H1 (cell line): ENCODE results near the gene SLC9C1. TPM values are rescaled to one million over a fixed set of nuclear protein-coding genes. Genes with fewer than 3 reads are reported as not detected.

ENCODE experiments used
- CTCF ChIA-PET: fragments of 300-600 bp; sonication (Branson Sonifier 250); formaldehyde crosslinking; loops from one replicate; lab custom pipeline; 2021; ENCODE audit not compliant: partially characterized antibody; lab: Charles Lee
- POLR2A ChIA-PET: fragments of 300-600 bp; sonication (Branson Sonifier 250); formaldehyde crosslinking; loops from one replicate; lab custom pipeline; 2021; ENCODE audit warnings: inconsistent platforms; ENCODE audit not compliant: partially characterized antibody; lab: Charles Lee
- DNase-seq, 2 experiments: peaks; one replicate each; pipeline versions ENCODE4 v3.0.0 to v3.0.0-alpha.2; 2010 to 2022; ENCODE audit warnings: low spot score in 2 of 2, low read depth in 1 of 2, mixed read lengths in 1 of 2
- FAIRE-seq: peaks from 2 replicates; lab custom pipeline; 2011; peaks lifted over from hg19 to GRCh38; lab: Jason Lieb, UNC
- H2AFZ ChIP-seq: 2 replicates; pipeline ENCODE4 v1.8.1; 2012; ENCODE audit warnings: low read length, inconsistent platforms
- H2AK5ac ChIP-seq: 2 replicates; pipeline ENCODE4 v1.6.1; 2013; ENCODE audit warnings: low read depth, low read length
- H2BK120ac ChIP-seq: replicated peaks from 2 replicates; pipeline ENCODE3; 2013; ENCODE audit warnings: low read depth, low read length, inconsistent platforms
- H2BK12ac ChIP-seq: 2 replicates; pipeline ENCODE4 v1.6.1; 2013; ENCODE audit warnings: low read depth, low read length
- H2BK15ac ChIP-seq: 2 replicates; pipeline ENCODE4 v1.6.1; 2013; ENCODE audit warnings: low read length
- H2BK20ac ChIP-seq: 2 replicates; pipeline ENCODE4 v1.6.1; 2013; ENCODE audit warnings: low read length
- H2BK5ac ChIP-seq: 2 replicates; pipeline ENCODE4 v1.6.1; 2013; ENCODE audit warnings: low read depth, low read length
- H3K14ac ChIP-seq: 2 replicates; pipeline ENCODE4 v1.6.1; 2013; ENCODE audit warnings: inconsistent platforms; ENCODE audit not compliant: insufficient read length
- H3K18ac ChIP-seq: 2 replicates; pipeline ENCODE4 v1.6.1; 2013; ENCODE audit warnings: low read length; ENCODE audit errors: extremely low read depth
- H3K23ac ChIP-seq: 2 replicates; pipeline ENCODE4 v1.6.1; 2013; ENCODE audit warnings: inconsistent platforms; ENCODE audit not compliant: insufficient read length
- H3K23me2 ChIP-seq: 2 replicates; pipeline ENCODE4 v1.6.1; 2013; ENCODE audit warnings: low read depth, low read length
- H3K27ac ChIP-seq: 2 replicates; pipeline ENCODE4 v1.6.1; 2011; ENCODE audit warnings: low read depth, low read length, inconsistent platforms
- H3K27me3 ChIP-seq, 4 experiments: replicated peaks in 1 of 4; 1 replicate in 1 of 4; 2 replicates in 3 of 4; pipeline versions ENCODE4 v1.6.1 to v1.8.1; 2011 to 2013; ENCODE audit warnings: low read length in 3 of 4, mild to moderate bottlenecking in 3 of 4, inconsistent platforms in 2 of 4, mixed read lengths in 2 of 4, moderate library complexity in 1 of 4; ENCODE audit not compliant: control insufficient read depth in 3 of 4, insufficient read depth in 3 of 4; ENCODE audit errors: extremely low read depth in 1 of 4
- H3K36me3 ChIP-seq, 4 experiments: 2 replicates each; pipeline versions ENCODE4 v1.6.1 to v1.8.1; 2011 to 2013; ENCODE audit warnings: mild to moderate bottlenecking in 4 of 4, low read length in 3 of 4, moderate library complexity in 2 of 4, control low read depth in 1 of 4, inconsistent platforms in 1 of 4; ENCODE audit not compliant: insufficient read depth in 4 of 4, control insufficient read depth in 2 of 4
- H3K4ac ChIP-seq: replicated peaks from 2 replicates; pipeline ENCODE3; 2013; ENCODE audit warnings: low read length, low read depth, mixed read lengths, inconsistent platforms; ENCODE audit not compliant: insufficient read length
- H3K4me1 ChIP-seq, 4 experiments: replicated peaks in 1 of 4; 1 replicate in 1 of 4; 2 replicates in 3 of 4; pipeline versions ENCODE4 v1.6.1 to v1.8.1; 2011 to 2013; ENCODE audit warnings: low read length in 3 of 4, inconsistent platforms in 2 of 4, mixed read lengths in 1 of 4; ENCODE audit not compliant: insufficient read depth in 4 of 4, control insufficient read depth in 3 of 4
- H3K4me2 ChIP-seq, 2 experiments: 2 replicates each; pipeline versions ENCODE4 v1.6.1 to v1.8.1; 2011 to 2013; ENCODE audit warnings: low read depth in 2 of 2, low read length in 2 of 2, control low read depth in 1 of 2, inconsistent platforms in 1 of 2, mild to moderate bottlenecking in 1 of 2; ENCODE audit not compliant: insufficient read depth in 1 of 2
- H3K4me3 ChIP-seq, 4 experiments: fragments of 200-600, 300-600 bp in 1 of 4; sonication (generic), shearing (Covaris generic), sonication (Bioruptor Twin) in 1 of 4; 2 replicates each; pipeline versions ENCODE4 v1.5.1 to v1.8.1; 2011 to 2016; ENCODE audit warnings: low read length in 4 of 4, low read depth in 3 of 4, control low read depth in 2 of 4, inconsistent platforms in 2 of 4, mild to moderate bottlenecking in 2 of 4, mixed read lengths in 1 of 4, moderate library complexity in 1 of 4; ENCODE audit not compliant: insufficient read depth in 2 of 4; ENCODE audit errors: extremely low read depth in 1 of 4
- H3K56ac ChIP-seq: replicated peaks from 2 replicates; pipeline ENCODE3; 2013; ENCODE audit warnings: low read depth, mild to moderate bottlenecking, mixed read lengths, low read length, inconsistent platforms; ENCODE audit not compliant: insufficient read length
- H3K79me1 ChIP-seq: 2 replicates; pipeline ENCODE4 v1.6.1; 2013; ENCODE audit warnings: low read depth, low read length, control low read depth
- H3K79me2 ChIP-seq, 2 experiments: 2 replicates each; pipeline versions ENCODE4 v1.6.1 to v1.8.1; 2012 to 2013; ENCODE audit warnings: low read length in 2 of 2, mild to moderate bottlenecking in 2 of 2, inconsistent platforms in 1 of 2; ENCODE audit not compliant: insufficient read depth in 2 of 2, control insufficient read depth in 1 of 2
- H3K9ac ChIP-seq, 4 experiments: replicated peaks in 1 of 4; 1 replicate in 1 of 4; 2 replicates in 3 of 4; pipeline versions ENCODE4 v1.6.1 to v1.8.1; 2011 to 2013; ENCODE audit warnings: low read depth in 3 of 4, low read length in 3 of 4, control low read depth in 2 of 4, mild to moderate bottlenecking in 2 of 4, moderate library complexity in 2 of 4, inconsistent platforms in 1 of 4; ENCODE audit errors: extremely low read depth in 1 of 4
- H3K9me3 ChIP-seq, 2 experiments: 2 replicates each; pipeline versions ENCODE4 v1.6.1 to v1.8.1; 2012 to 2013; ENCODE audit warnings: mild to moderate bottlenecking in 2 of 2, moderate library complexity in 2 of 2, control low read depth in 1 of 2, inconsistent platforms in 1 of 2, low read depth in 1 of 2, low read length in 1 of 2, mixed read lengths in 1 of 2; ENCODE audit not compliant: insufficient read depth in 2 of 2
- H4K20me1 ChIP-seq, 2 experiments: replicated peaks in 1 of 2; 2 replicates each; pipeline versions ENCODE3 to v1.8.1; 2011 to 2013; ENCODE audit warnings: inconsistent platforms in 2 of 2, low read length in 2 of 2, mild to moderate bottlenecking in 1 of 2; ENCODE audit not compliant: insufficient read depth in 2 of 2, control insufficient read depth in 1 of 2
- H4K5ac ChIP-seq: 2 replicates; pipeline ENCODE4 v1.6.1; 2013; ENCODE audit warnings: low read length, low read depth, mixed read lengths, inconsistent platforms; ENCODE audit not compliant: insufficient read length
- H4K8ac ChIP-seq: 2 replicates; pipeline ENCODE4 v1.8.0; 2013; ENCODE audit warnings: mild to moderate bottlenecking, moderate library complexity, low read length, inconsistent platforms; ENCODE audit not compliant: insufficient read depth; ENCODE audit errors: extremely low read depth
- H4K91ac ChIP-seq: replicated peaks from 2 replicates; pipeline ENCODE3; 2013; ENCODE audit warnings: low read length, mixed read lengths, inconsistent platforms; ENCODE audit not compliant: insufficient read length
- PHF8 ChIP-seq: fragments of 200-600 bp; sonication (generic); conservative IDR thresholded peaks from 2 replicates; pipeline ENCODE4 v1.7.1; 2012; ENCODE audit warnings: low read depth, mild to moderate bottlenecking, inconsistent platforms, low read length, moderate library complexity
- POLR2A ChIP-seq, 2 experiments: IDR thresholded peaks; 1 replicate in 1 of 2; 2 replicates in 1 of 2; pipeline ENCODE4 v1.6.1; 2011; ENCODE audit warnings: low read depth in 2 of 2, low read length in 2 of 2, mild to moderate bottlenecking in 2 of 2; ENCODE audit errors: control extremely low read depth in 1 of 2
- POU5F1 ChIP-seq: IDR thresholded peaks from 2 replicates; pipeline ENCODE4 v1.6.1; 2011; ENCODE audit warnings: low read depth, mild to moderate bottlenecking, low read length, moderate library complexity
- RNF2 ChIP-seq: fragments of 200-900, 300-1000 bp; sonication (generic); IDR thresholded peaks from 2 replicates; pipeline ENCODE4 v1.7.1; 2016; ENCODE audit warnings: borderline replicate concordance, low read depth, mild to moderate bottlenecking, antibody characterized with exemption, low read length; ENCODE audit not compliant: poor library complexity, severe bottlenecking; ENCODE audit errors: missing control alignments
- SP4 ChIP-seq: IDR thresholded peaks from 2 replicates; pipeline ENCODE4 v1.6.1; 2012; ENCODE audit warnings: low read length, inconsistent platforms
- TAF1 ChIP-seq: IDR thresholded peaks from 2 replicates; pipeline ENCODE4 v1.6.1; 2011; ENCODE audit warnings: mild to moderate bottlenecking, low read depth, low read length
- TCF12 ChIP-seq: IDR thresholded peaks from 2 replicates; pipeline ENCODE4 v1.6.1; 2011; ENCODE audit warnings: low read depth, mild to moderate bottlenecking, low read length
- YY1 ChIP-seq: IDR thresholded peaks from 2 replicates; pipeline ENCODE4 v1.6.1; 2011; ENCODE audit warnings: low read depth, mild to moderate bottlenecking, low read length
- WGBS, 2 experiments: shearing (Covaris generic) in 1 of 2; methylation state at CpG; one replicate each; pipeline versions ENCODE4 v1.1.6 to v1.1.7; 2013 to 2015; ENCODE audit warnings: low lambda C conversion rate in 2 of 2, mixed read lengths in 2 of 2, inconsistent platforms in 1 of 2, low coverage in 1 of 2, missing lambda C conversion rate in 1 of 2; ENCODE audit not compliant: insufficient replicate concordance in 2 of 2, insufficient coverage in 1 of 2, insufficient read length in 1 of 2; ENCODE audit errors: extremely low coverage in 1 of 2, missing lambda C conversion rate in 1 of 2; 5-methylcytosine and 5-hydroxymethylcytosine counted together
- polyA plus RNA-seq, 7 experiments: library from polyadenylated mRNA; depleted of rRNA in 3 of 7; stranded (reverse) in 5 of 7; unstranded in 2 of 7; fragments of >200 nt in 5 of 7; fragments of 200-250 nt in 2 of 7; gene quantifications; 1 replicate in 5 of 7; 2 replicates in 1 of 7; 4 replicates in 1 of 7; pipeline versions ENCODE4 v1.2.1 to v1.2.3, GENCODE V29; 2011 to 2013; ENCODE audit warnings: missing spikeins in 2 of 7, mixed read lengths in 2 of 7
- total RNA-seq: library from RNA; stranded (reverse); fragmentation: NEBNext Ultra II Directional; extraction: Animal tissue kit (Norgen Biotek cat#: 25700); gene quantifications from 2 replicates; pipeline ENCODE4 v1.2.1, GENCODE V29; 2021
- TF ChIP-seq, protein P1 (sequence below): IDR thresholded peaks from 2 replicates; pipeline ENCODE4 v1.6.1; 2012; ENCODE audit warnings: inconsistent platforms

The SLC9C1 gene
- total and polyA plus RNA-seq, 2 of the 8 experiments (the other 6 are each of a cell fraction or from before 2014, with no cell fraction given) = 0.15 to 0.24 TPM

GRCh38 chr3:112333381-112334317, 39.6 kb upstream of the SLC9C1 start:
- peak overlapping the region; percentile 97 for H4K91ac ChIP-seq
- H3K18ac ChIP-seq = peak overlapping the region; percentile 93
- peak overlapping the region; percentile 86 for H3K4me2 ChIP-seq
- FAIRE-seq (peak; percentile 90), DNase-seq (peak in 1 of 2 experiments; percentile 81)
- no peaks in the 10 kb centered on the region for H3K27me3 ChIP-seq
- no peak overlapping the region; the same call in 1 of the 2 replicates for H2BK20ac ChIP-seq
- peak overlapping the region; percentile 20 for H3K14ac ChIP-seq
- peak overlapping the region; percentile 91 for H2BK5ac ChIP-seq
- H3K4ac ChIP-seq = peak overlapping the region; percentile 92
- H2AFZ ChIP-seq = no peak overlapping the region
- peaks cover 11% of the 10 kb centered on the region for H3K79me1 ChIP-seq
- H2BK120ac ChIP-seq = peak overlapping the region; percentile 92
- H3K4me1 ChIP-seq = peaks cover 2 to 22% (median 12%) of the 10 kb centered on the region in 4 experiments; a peak in 6 of 7 replicates
- no peaks in the 10 kb centered on the region for H4K20me1 ChIP-seq
- peak overlapping the region; percentile 95 for H3K56ac ChIP-seq
- H4K5ac ChIP-seq = peak overlapping the region; percentile 98
- H3K9ac ChIP-seq = peak overlapping the region; percentile 81 to 88 (median 84)
- H3K23ac ChIP-seq = no peak overlapping the region
- no peak overlapping the region for H2AK5ac ChIP-seq
- no peaks in the 10 kb centered on the region for H3K9me3 ChIP-seq
- peaks cover 0 to 16% (median 8%) of the 10 kb centered on the region in 4 experiments; a peak in 4 of 8 replicates for H3K36me3 ChIP-seq
- 0 out of 2 replicates have a peak overlapping the region, but pooled peaks have one; percentile 5 for H2BK15ac ChIP-seq
- H4K8ac ChIP-seq = peak overlapping the region; percentile 88
- POLR2A ChIA-PET = interaction anchor here (0.6 to 3.0 kb wide), 26 partner anchors 9 to 228 kb away, joined by 3 to 29 read pairs (median 4); partner anchors contain the start of genes ATG3, SLC35A5 and SLC9C1
- H3K23me2 ChIP-seq = peaks cover 7% of the 10 kb centered on the region; the same call in 1 of the 2 replicates
- 2% methylated on average over 23 of the region's 23 CpGs; no CpG with 5 or more reads in 1 of the 2 experiments for WGBS, 2 experiments
- no peak overlapping the region for H2BK12ac ChIP-seq
- CTCF ChIA-PET = interaction anchor here (0.8 to 5.9 kb wide), 25 partner anchors 9 to 222 kb away, joined by 3 to 31 read pairs (median 4); partner anchors contain the start of gene SLC9C1
- peaks cover 22 to 61% of the 10 kb centered on the region in 2 experiments for H3K79me2 ChIP-seq
- peak overlapping the region; percentile 91 for H3K27ac ChIP-seq
- peak overlapping the region; percentile 63 to 86 (median 84) for H3K4me3 ChIP-seq
- TF ChIP-seq POU5F1 (peak; percentile 91), RNF2 (no peak), POLR2A (IDR thresholded peaks at IDR 0.05; ENCODE audit: control extremely low read depth in 1 of 2, low read depth in 2 of 2, low read length in 2 of 2) (peak in 1 of 2 experiments; percentile 70; a peak in 1 of 3 replicates), SP4 (0 out of 2 replicates have a peak, but pooled peaks have one; percentile 51), YY1 (peak; percentile 82; the same call in 1 of the 2 replicates), TAF1 (peak; percentile 52), PHF8 (0 out of 2 replicates have a peak, but pooled peaks have one; percentile 48), TCF12 (no peak)
- TF ChIP-seq, protein P1, sequence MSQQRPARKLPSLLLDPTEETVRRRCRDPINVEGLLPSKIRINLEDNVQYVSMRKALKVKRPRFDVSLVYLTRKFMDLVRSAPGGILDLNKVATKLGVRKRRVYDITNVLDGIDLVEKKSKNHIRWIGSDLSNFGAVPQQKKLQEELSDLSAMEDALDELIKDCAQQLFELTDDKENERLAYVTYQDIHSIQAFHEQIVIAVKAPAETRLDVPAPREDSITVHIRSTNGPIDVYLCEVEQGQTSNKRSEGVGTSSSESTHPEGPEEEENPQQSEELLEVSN = peak; percentile 11; the same call in 1 of the 2 replicates
